Hepatocyte (in vitro differentiated cells): ENCODE data around the gene GLUL. TPM values are rescaled to one million over a fixed set of nuclear protein-coding genes. Genes with fewer than 3 reads are reported as not detected.

Experiments used
- DNase-seq: peaks from one replicate; pipeline ENCODE4 v3.0.0-alpha.2; 2016; ENCODE audit warnings: low spot score
- H2AFZ ChIP-seq: fragments of 200-600 bp; sonication (generic); 2 replicates; pipeline ENCODE4 v1.6.0; 2016; ENCODE audit warnings: antibody characterized with exemption, mild to moderate bottlenecking
- H3K27ac ChIP-seq: fragments of 200-600 bp; sonication (generic); 2 replicates; pipeline ENCODE4 v1.5.1; 2016; ENCODE audit warnings: mild to moderate bottlenecking
- H3K27me3 ChIP-seq: fragments of 200-600 bp; sonication (generic); 2 replicates; pipeline ENCODE4 v1.6.1; 2016
- H3K36me3 ChIP-seq: fragments of 200-600 bp; sonication (generic); replicated peaks from 2 replicates; pipeline ENCODE4 v1.5.1; 2016; ENCODE audit warnings: low read depth; ENCODE audit not compliant: insufficient read depth
- H3K4me1 ChIP-seq: fragments of 200-600 bp; sonication (generic); 2 replicates; pipeline ENCODE4 v1.5.1; 2016; ENCODE audit warnings: mild to moderate bottlenecking, moderate library complexity; ENCODE audit not compliant: insufficient read depth
- H3K4me2 ChIP-seq: fragments of 200-600 bp; sonication (generic); 2 replicates; pipeline ENCODE4 v1.6.0; 2016
- H3K4me3 ChIP-seq: fragments of 200-600 bp; sonication (generic); 2 replicates; pipeline ENCODE4 v1.5.1; 2016; ENCODE audit warnings: mild to moderate bottlenecking
- H3K79me2 ChIP-seq: fragments of 200-600 bp; sonication (generic); 2 replicates; pipeline ENCODE4 v1.6.0; 2017; ENCODE audit warnings: mild to moderate bottlenecking
- H3K9me2 ChIP-seq: fragments of 200-600 bp; sonication (generic); replicated peaks from 2 replicates; pipeline ENCODE4 v1.6.0; 2017; ENCODE audit warnings: mild to moderate bottlenecking; ENCODE audit not compliant: insufficient read depth
- H3K9me3 ChIP-seq: fragments of 200-600 bp; sonication (generic); 2 replicates; pipeline ENCODE4 v1.5.1; 2016; ENCODE audit warnings: low read depth, mild to moderate bottlenecking
- H4K20me1 ChIP-seq: fragments of 200-600 bp; sonication (generic); 2 replicates; pipeline ENCODE4 v1.6.0; 2016; ENCODE audit warnings: mild to moderate bottlenecking; ENCODE audit not compliant: insufficient read depth, poor library complexity, severe bottlenecking
- CTCF ChIP-seq: fragments of 200-600 bp; sonication (generic); IDR thresholded peaks from 2 replicates; pipeline ENCODE4 v1.5.1; 2016; ENCODE audit warnings: antibody characterized with exemption, mild to moderate bottlenecking; ENCODE audit not compliant: poor library complexity
- EZH2 ChIP-seq: fragments of 200-600 bp; sonication (generic); IDR thresholded peaks from 2 replicates; pipeline ENCODE4 v1.6.1; 2016; ENCODE audit warnings: antibody characterized with exemption, mild to moderate bottlenecking, borderline replicate concordance
- EZH2phosphoT487 ChIP-seq: fragments of 200-600 bp; sonication (generic); IDR thresholded peaks from one replicate; pipeline ENCODE4 v1.6.1; 2018; ENCODE audit warnings: antibody characterized with exemption, mild to moderate bottlenecking, low read depth, moderate library complexity; ENCODE audit not compliant: unreplicated experiment, severe bottlenecking
- WGBS: methylation state at CpG from one replicate; pipeline ENCODE4 v1.1.6; 2016; ENCODE audit warnings: low lambda C conversion rate; ENCODE audit errors: missing lambda C conversion rate; 5-methylcytosine and 5-hydroxymethylcytosine counted together
- polyA plus RNA-seq: library from polyadenylated mRNA; unstranded; fragments of >200 nt; fragmentation: Nextera tagmentation; extraction: Ambion mirVana; gene quantifications from 2 replicates; pipeline ENCODE4 v1.2.1, GENCODE V29; 2016
- total RNA-seq: library from RNA; depleted of rRNA; stranded (reverse); fragments of >200 nt; gene quantifications from 2 replicates; pipeline ENCODE4 v1.2.3, GENCODE V29; 2014

GLUL gene
- total and polyA plus RNA-seq, 2 experiments from 2014 or later = 747 to 846 TPM

- Histone ChIP-seq H3K9me2 (no peaks in the 10 kb centered on the region), H3K27me3 (no peaks in the 10 kb centered on the region), H3K4me1 (peaks cover 5% of the 10 kb centered on the region), H3K36me3 (no peaks in the 10 kb centered on the region), H3K79me2 (no peaks in the 10 kb centered on the region), H3K4me2 (no peak overlapping the region), H3K27ac (peak overlapping the region; percentile 80), H3K4me3 (no peak overlapping the region), H4K20me1 (no peaks in the 10 kb centered on the region), H3K9me3 (no peaks in the 10 kb centered on the region), H2AFZ (no peak overlapping the region)
- 49% methylated on average over 3 of the region's 3 CpGs for WGBS
- no peak for DNase-seq
- TF ChIP-seq EZH2 = no peak
- no peak for TF ChIP-seq CTCF
- no peak for TF ChIP-seq EZH2phosphoT487
Observed at GRCh38 chr1:182407724-182408123, 16.1 kb upstream of the GLUL start.

- Histone ChIP-seq H3K4me3 (no peak overlapping the region), H3K9me3 (no peaks in the 10 kb centered on the region), H3K36me3 (no peaks in the 10 kb centered on the region), H2AFZ (no peak overlapping the region), H3K4me1 (peaks cover 5% of the 10 kb centered on the region), H3K9me2 (no peaks in the 10 kb centered on the region), H3K4me2 (no peak overlapping the region), H3K79me2 (no peaks in the 10 kb centered on the region), H4K20me1 (no peaks in the 10 kb centered on the region), H3K27ac (no peak overlapping the region), H3K27me3 (no peaks in the 10 kb centered on the region)
- WGBS = 71% methylated on average over 1 of the region's 1 CpG
- no peak for TF ChIP-seq CTCF
- TF ChIP-seq EZH2 = no peak
- DNase-seq = no peak
Observed at GRCh38 chr1:182406012-182406411, 14.4 kb upstream of the GLUL start.

GRCh38 chr1:182405578-182405977 is 14.0 kb upstream of the GLUL start:
- no peak overlapping the region for H3K27ac ChIP-seq
- peaks cover 5% of the 10 kb centered on the region for H3K4me1 ChIP-seq
- H3K79me2 ChIP-seq = no peaks in the 10 kb centered on the region
- no peaks in the 10 kb centered on the region for H3K36me3 ChIP-seq
- H3K9me3 ChIP-seq = no peaks in the 10 kb centered on the region
- no peak overlapping the region for H3K4me2 ChIP-seq
- 95% methylated on average over 1 of the region's 1 CpG for WGBS
- no peaks in the 10 kb centered on the region for H3K27me3 ChIP-seq
- no peaks in the 10 kb centered on the region for H3K9me2 ChIP-seq
- no peak for DNase-seq
- H2AFZ ChIP-seq = no peak overlapping the region
- H4K20me1 ChIP-seq = no peaks in the 10 kb centered on the region
- no peak overlapping the region for H3K4me3 ChIP-seq
- TF ChIP-seq EZH2 (no peak), CTCF (no peak), EZH2phosphoT487 (no peak)

- TF ChIP-seq EZH2phosphoT487 (no peak), EZH2 (no peak), CTCF (no peak)
- Histone ChIP-seq H3K27me3 (no peaks in the 10 kb centered on the region), H3K27ac (no peak overlapping the region), H3K79me2 (no peaks in the 10 kb centered on the region), H3K9me2 (no peaks in the 10 kb centered on the region), H3K9me3 (no peaks in the 10 kb centered on the region), H3K4me1 (peaks cover 5% of the 10 kb centered on the region), H3K36me3 (no peaks in the 10 kb centered on the region), H3K4me3 (no peak overlapping the region), H2AFZ (no peak overlapping the region), H3K4me2 (no peak overlapping the region), H4K20me1 (no peaks in the 10 kb centered on the region)
- no peak for DNase-seq
- 92% methylated on average over 1 of the region's 1 CpG for WGBS
Observed at GRCh38 chr1:182404781-182405180, 13.2 kb upstream of the GLUL start.
